ENCODE results near the gene MRPS6.

The MRPS6 gene

DNA sequence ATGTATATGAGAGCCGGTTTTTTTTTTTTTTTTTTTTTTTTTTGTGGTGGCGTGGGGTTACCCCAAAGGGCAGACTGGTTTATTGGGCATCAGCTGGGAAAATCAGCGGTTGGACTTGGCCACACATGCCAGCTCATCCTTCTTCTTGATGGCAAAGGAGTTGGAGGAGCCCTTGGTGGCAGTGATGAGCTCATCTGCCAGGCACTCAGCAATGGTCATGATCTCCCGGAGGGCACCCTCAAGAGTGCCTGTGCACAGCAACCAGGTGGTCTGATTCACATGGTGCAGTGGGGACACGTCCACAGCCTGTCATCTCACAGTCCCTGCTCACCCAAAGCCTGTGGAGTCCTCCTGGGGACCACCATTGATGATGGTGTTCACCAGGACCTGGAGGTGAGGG lies 62.0 kb downstream of the MRPS6 start:
- DNase-seq, result no peak

DNA sequence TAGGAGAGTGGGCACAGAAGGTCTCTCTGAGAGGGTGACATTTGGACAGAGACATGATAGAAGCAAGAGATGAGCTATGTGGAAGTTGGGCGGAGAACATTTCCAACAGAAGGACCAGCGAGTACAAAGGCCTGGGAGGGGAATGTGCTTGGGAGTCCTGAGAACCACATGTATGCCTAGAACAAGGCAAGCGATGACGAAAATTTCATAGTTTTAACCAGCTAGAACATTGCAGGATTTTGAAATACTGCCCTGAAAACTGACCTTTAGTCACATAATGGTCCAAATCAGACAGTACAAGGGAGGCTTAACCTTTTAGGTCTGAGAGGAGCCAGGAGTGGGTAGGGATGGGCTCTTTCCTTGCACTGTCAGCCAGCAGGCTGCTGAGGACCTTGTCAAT lies 68.0 kb downstream of the MRPS6 start:
- no peak for DNase-seq

DNA sequence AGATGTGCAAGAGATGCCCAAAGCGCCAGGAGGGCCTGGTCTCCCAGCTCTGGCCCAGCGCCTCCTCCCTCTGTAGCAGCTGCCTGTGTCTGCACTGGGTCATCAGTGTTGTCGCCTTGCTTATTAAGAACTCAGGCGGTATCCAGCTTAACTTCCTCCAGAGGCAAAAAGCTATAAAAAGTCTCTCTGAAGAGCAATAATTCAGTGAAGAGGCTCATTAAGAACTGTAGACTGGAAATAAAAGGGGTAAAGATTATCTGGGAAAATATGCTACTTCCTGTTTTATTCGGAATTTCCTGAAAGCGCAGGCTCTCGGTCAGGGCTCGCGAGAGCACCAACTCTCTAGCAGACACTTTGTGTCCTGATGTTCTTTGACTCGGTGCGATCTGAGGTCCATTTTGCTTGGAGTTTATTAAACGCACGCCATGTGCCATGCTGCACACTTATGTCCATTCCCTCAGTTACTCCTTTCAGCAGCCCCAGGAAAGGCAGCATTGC lies 70.4 kb downstream of the MRPS6 start:
- DNase-seq, result no peak

DNA sequence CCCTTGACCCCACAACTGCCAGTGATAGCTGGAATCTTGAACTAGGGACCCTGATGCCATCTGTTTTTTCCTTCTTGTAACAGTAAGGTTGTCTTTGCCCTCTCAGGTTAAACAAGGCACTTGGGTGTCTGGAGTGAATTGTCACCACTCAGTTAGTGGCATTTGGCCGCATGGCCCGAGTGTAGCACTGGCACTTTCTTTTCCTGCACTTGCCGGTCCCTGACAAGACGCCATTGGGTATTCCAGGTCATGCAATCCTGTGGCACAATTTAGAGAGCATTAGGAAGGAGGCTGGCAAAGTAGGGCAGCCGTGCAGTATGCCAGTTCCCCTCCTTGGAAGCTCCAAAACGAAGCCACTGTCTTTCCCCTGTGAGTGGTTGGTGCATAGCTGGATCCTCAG lies 70.8 kb downstream of the MRPS6 start:
- no peak for DNase-seq

DNA sequence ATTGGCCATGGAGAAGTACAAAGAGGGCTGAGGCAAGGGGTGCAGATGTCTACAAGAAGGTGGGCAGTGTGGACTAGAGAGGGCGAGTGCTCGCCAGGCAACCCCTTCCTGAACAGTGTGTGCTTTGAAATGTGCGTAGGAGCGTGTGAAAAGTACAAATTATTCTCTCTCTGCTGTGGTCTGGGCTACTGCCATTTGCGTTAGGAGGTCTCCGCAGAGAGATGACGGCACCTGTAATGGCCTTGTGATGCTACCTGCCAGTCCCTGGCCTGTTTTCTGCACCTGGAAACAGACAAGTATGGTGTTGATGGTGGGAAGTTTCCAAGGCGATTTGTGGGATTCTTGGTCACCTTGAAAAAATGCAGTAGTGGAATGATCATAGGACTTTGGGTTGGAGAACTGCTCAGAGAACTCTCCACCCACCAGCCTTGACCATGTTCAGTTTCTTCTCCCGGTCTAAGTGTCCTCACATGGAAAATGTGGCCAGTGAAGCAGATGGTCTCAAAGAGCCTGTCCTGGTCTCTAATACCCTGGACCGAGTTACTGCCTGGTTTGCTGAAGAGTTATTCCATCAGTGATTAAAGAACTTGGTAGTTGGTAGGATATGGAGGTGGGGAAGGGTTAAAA lies 74.5 kb downstream of the MRPS6 start:
- DNase-seq, result no peak

DNA sequence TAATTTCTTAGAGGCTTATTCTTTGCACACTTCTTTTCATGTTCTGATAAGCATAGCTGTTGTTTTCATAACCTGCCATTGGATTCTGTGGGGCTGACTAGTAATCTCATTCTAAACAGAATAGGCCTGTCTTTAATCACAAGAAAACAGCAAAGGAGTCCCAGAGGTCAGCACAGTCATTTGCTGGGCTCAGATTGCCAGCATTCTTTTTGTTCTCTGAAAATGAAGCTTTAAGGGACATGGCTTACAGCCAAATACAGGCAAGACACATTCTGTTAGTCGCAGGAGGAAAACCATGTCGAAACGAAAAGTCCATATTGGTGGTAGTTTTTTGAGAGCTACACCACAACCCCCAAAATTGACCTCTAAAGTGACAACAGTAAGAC lies 75.0 kb downstream of the MRPS6 start:
- DNase-seq, result no peak

DNA sequence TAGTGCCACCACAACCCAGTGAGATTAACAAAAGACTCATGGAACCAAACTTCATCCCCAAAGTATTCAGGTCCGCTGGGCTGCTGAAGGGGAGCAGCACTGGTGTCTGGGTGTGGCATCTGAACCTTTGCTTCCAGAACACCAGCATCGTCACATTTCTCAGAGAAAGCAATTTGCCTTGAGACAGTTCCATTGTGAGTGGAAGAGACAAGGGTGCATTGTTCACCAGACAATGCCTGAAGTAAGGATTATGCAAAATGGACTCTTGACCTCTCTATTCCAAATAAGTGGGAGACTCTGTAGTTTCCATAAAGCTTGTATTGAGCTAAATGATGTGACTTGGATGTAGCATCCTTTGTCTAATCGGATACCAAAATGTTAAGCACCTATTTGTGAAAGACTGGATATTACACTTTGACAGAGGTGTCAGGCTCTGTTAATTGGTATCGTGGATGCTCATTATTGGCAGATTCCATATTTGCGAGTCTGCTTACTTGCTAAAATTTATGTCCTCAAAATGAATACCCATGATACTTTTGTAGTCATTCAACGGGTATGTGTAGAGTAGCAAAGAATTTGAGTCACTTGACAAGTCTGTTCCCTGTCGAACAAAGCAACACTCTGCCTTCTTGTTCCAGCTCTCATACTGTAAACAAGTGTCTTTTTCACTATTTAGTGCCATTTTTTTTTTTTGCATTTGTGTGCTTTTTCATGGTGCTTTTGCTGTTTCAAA lies 75.6 kb downstream of the MRPS6 start:
- DNase-seq, result no peak

DNA sequence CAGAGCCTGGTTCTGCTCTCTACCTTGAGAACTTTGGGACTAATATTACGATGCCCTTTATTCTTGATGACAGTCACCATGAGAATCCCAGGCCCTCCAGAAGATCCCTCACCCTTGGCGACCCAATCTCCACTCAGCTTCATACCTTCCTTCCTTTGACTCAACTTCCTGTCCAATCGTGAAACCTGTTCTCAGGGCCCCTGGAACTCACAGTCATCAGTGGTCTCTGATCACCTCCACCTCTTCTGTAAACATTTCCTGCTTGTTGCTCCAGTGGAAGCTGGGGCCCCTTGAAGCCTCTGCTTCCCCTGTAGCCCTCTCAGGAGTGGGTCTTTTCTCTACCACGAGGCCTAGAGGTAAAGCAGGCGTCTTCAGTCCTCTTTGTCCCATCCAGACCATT lies 79.1 kb downstream of the MRPS6 start:
- DNase-seq, result no peak

DNA sequence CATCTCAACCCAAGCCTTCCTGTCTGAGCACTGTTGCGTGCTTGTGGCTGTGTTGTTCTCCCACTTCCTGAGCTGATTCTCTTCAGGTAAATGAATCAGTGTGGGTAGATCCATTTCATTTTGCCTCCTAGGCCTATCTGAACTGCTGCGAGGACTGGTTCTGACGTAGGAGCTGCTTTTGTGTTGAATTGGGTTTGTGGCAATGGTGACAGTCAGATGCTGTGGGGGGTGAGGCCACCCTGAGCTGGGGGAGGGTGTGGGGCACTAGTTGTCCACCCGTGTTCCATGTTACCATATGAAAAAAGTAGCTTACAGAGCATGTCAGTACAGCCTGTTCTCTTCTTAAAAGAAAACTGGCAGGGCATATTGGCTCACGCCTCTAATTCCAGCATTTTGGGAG lies 81.5 kb downstream of the MRPS6 start:
- no peak for DNase-seq

DNA sequence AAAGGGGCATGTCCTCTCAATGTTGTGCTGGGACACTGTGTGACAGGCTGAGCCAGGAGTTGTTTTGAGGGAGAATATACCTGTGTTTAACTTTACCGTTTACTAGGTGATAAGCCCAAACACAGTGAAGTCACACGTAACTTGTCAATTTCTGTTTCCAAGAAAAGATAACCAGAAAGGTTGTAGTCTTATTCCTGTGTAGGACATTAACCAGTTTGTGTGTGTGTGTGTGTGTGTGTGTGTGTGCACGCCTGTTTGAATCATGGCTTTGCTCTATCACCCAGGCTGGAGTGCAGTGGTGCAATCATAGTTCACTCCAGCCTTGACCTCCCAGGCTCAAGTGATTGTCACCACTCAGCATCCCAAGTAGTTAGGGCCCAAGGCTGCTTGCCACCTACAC lies 83.6 kb downstream of the MRPS6 start:
- no peak for DNase-seq

DNA sequence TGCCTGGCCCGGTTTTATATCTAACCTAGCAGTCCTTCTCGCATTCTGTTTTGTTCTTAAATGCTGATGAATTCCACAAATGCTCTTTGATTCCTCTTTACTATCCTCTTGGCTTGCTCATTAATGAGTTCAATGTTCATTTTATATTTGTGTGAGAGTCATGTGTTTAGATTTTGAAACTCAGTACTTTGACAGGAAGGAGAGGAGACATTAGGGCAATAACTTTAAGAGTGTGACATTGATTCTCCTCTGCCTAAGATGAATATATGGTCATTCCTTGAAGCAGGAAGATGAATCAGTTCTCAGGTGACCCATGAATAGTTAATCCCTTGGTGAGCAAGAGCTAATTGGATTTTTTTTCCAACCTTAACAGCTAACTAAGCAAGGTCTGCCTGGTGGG lies 84.1 kb downstream of the MRPS6 start:
- DNase-seq, result no peak

DNA sequence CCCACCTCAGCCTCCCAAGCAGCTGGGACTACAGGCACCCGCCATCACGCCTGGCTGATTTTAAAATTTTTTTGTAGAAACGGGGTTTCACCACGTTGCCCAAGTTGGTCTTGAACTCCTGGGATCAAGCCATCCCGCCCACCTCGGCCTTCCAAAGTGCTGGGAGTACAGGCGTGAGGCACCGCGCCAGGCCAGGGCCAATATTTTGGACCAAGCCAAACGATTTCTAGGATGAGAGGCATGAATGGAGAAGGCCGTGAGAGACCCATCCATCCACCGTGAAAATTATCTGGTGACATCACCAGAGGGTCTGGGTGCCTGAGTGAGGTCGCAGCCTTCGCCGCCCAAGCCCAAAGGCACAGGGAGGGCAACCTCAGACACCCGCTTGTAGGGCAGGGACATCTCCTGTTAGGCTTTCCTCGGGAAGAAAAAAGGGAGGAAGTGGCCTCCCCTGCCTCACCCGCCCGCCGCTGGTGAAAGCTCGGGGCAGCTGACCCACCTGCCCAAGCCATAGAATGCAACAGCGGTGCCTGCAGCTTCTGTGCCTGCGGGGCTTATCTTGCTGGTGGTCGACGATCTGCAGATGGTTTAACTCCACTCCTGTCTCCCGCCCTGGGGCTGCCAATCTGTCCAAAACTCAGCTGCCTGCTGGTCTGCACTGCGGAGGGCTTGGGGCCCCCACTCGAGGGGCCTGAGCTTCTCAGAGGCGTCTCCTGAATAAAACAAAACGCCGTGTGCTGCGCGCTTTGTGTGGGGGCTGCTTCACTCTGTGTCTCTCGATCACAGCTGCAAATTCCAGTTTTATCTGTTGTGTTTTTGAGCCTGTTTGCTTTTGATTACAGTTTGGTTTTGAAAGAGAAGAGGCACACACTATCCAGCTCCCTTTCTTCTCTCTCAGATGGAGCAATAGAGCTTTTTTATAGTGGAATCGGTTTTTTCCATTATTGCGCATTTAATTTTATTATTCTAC lies 85.8 kb downstream of the MRPS6 start:
- DNase-seq, result no peak

DNA sequence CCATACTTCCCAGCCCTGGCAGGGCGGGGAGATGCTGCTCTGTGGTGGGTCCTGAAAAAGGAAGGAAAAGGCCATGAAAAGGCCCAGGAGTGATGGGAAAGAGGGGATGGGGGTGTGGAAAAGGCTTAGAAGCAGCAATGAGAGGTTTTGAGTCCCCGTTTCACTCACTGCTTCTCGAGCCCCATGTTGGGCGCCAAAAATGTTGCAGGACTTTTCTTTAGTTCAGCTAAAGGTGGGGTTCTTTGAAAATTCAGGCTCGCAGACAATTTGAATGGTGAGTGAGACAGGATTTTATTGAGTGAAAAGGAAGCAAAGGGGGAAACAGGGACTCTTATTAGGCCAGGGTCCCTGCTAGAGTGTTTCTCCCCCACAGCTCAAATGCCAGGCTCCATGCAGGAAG lies 93.1 kb downstream of the MRPS6 start:
- no peak for DNase-seq

DNA sequence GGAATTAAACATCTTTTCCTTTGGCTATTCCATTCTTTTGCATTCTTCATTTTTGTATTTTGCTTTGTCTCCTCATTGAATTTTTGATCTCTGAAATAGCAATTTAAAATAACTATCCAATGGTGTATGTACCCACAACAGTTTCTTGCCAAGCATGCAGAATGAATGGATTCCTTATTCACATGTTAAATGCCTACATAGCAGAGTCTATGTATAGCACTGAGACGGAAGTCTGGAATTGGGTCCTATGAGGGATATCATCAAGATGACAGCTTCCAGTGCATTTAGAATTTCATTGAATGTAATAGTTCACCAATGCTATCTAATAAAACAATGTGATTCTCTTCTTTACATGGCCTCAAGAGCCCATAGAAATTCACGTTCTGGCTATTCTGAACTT lies 97.5 kb downstream of the MRPS6 start:
- no peak for DNase-seq

DNA sequence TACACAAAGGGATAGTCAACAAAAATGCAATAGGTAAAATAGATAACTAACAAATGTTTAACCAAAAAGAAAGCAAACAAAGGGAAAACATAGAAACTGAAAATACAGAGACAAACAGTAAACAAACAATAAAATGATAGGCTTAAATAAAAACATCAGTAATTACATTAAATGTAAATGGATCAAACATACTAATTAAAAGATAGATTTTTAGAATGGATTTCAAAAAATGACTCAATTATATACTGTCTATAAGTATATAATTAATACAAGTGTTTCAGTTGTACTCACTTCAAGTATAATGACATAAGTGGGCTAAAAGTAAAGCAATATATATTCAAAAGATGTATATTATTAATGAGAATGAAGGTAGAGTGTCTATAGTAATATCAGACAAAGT lies 101.1 kb downstream of the MRPS6 start:
- no peak for DNase-seq

DNA sequence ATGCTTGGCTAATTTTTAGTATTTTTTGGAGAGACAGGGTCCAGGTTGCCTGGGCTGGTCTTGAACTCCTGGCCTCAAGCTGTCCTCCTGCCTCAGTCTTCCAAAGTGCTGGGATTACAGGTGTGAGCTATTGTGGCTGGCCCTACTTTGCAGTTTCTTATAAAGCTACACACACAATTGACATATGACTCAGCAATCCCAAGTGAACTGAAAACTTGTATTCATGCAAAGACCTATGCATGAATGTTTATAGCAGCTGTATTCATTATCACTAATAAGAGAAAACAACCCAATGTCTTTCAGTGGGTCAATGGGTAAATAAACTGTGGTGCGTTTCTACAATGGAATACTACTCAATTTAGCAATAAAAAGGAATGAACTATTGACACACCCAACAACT lies 103.1 kb downstream of the MRPS6 start:
- DNase-seq, result no peak

DNA sequence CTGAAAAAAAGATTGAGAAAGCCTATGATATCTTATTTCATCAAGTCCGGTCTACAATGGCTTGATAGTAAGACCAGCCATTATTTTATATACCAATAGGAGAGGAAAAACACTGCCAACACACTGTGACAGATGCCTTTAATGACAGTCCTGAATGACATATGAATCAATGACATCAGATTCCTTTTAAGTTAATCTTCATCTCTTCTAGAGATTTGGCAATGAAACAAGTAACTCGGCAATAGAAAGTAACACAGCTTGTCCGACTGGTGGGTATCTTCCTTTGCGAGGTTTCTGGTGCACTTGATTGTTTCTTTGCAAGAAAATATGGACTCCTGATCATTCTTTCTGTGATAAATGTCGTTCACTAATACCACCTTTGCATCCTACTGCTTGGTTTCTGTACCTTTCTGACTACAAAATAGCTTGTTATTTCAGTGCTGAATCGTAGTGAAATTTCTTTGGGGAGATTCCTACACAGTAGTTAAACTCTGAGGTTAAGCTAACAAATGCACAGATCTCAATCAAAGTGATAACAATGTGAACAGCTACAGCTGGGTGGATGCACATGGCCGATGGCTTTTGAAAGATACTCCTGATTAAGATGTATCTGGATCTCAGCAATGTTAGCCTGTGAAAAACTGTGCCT lies 104.7 kb downstream of the MRPS6 start:
- DNase-seq, result no peak

DNA sequence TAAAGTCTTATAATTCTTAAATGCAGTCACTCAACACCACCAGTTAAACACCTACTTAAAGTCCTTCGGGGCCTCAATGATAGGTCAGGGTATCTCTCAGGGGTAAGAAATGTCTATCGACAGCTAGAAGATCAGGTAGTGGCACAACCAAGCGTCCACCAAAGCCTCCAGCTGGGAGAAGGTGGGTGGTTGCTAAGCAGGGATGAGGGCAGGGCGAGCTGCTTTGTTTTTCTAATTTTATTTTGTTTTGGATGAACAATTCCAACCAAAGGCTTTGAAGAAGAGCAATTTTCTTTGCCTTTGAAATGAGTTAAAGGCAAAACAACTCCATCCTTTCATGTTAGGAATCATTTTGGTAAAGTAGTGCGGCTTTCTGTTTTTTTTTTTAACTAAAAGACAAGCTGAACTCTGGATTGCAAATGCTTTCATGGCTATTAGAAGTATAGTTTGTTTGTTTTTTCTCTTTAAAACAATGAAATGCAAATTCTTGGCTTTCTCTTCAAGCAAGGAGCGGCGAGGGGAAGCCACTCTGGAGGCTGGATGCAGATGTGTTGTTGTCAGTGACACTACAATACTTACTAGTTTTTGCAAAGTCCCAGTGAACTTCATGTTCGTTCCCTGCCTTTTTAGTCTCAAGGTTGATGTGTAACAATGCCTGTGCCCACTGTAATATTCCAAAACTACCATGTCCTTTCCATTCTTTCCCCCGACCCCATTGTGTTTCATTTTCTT lies 106.0 kb downstream of the MRPS6 start:
- DNase-seq, result no peak

DNA sequence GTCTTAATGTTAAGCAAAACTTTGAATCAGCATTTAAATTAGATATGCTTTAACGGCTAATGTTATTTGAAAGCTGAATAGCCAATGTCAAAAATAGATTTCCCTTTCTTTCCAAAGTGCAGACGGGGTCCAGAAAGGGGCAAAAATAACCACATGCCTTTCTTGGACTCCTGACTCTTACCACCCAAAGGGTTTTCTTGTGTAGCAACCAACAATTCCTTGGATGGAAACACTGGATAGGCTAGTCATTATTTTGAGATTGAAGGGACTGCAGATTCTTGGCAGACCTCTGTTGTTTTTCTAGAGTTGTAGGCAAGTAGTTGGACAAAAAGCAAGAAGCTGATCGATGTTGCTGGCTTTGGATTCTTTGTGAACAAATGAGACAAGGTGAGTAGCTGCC lies 107.0 kb downstream of the MRPS6 start:
- DNase-seq, result no peak

DNA sequence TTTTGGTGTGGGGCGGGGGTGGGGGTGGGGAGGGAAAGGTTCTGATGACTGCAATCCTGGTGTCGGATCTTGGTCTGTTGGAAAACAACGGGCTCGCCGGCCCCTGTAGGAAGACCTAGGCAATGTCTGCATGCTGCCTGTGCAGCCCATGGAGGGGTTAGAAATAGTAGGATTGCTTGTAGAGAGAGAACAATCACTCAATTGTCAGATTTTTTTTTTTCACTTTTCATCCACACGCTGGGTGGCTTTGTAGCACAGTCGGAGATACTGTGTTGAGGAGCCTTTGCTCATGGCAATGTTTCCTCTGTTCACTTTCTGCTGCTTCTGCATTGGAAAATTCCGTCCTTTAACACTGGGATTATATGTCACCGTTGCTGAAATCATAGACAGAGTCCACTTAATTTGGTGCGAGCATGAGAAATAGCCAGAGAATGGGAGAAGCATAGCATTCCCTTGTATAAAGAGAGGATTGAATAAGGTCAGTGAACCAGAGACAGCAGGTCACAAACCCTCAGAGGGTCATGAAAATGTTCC lies 107.5 kb downstream of the MRPS6 start:
- no peak for DNase-seq

DNA sequence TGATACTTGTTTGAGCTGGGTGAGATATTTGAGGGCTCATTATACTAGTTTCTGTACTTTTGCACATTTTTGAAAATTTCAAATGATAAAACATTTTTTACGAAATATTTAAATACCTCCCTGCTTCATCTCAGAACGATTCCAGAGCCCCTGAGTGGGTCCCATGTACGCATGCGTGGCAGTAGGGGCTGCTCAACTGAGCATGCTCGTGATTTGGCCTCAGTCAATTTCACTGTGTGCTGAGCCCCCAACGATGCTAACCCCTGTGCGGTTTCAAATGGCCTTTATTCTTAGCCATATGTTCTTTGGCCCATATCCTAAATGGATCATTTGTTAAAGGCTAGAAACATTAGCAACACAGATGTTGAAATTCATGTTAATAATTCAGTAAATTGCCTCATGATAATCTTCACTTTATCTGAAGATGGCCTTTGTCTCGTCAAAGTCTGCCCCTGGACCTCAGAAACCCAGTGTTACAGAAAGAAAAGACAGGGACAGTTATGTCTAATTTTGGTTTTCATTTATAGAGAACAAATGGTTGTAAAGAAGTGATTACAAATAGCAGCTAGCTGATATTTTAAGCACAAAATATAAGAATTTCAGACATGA lies 108.2 kb downstream of the MRPS6 start:
- no peak for DNase-seq

DNA sequence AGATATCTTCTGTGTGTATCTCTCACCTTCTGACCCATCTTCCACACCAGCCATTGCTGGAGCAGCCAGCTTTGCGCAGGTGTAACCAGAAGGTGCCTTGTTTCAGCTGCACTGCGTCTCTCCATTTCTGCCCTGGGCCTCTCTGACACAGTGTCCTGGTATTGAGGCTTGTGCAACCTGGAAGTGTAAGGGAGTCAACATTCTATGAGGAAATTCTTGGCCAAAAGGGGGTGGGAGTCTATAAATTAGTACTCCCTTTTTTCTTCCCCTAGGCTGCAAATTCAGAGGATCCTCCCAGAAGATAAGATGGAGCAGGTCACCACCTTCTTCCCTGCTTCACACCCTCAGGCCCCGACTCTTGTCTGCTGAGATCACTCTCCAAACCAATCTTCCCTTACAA lies 109.1 kb downstream of the MRPS6 start:
- no peak for DNase-seq

All from stimulated activated CD4-positive, alpha-beta T cell treated with anti-CD3 and anti-CD28 coated beads, Interleukin-2, amount 100 ng/mL, for 48 hours (primary cell).